ENCODE results near the gene ZNF385B.

The ZNF385B gene

GRCh38 chr2:179715871-179716270, 145.5 kb downstream of the ZNF385B start:
- TF ChIP-seq CTCF (IDR thresholded peaks at IDR 0.05; ENCODE audit: low read depth, low read length): no peak
- no peak for DNase-seq

GRCh38 chr2:179715196-179715595, 146.2 kb downstream of the ZNF385B start:
- no peak for TF ChIP-seq CTCF (IDR thresholded peaks at IDR 0.05; ENCODE audit: low read depth, low read length)
- Histone ChIP-seq H3K27ac (no peak overlapping the region), H3K36me3 (no peaks in the 10 kb centered on the region), H3K9me3 (ENCODE audit: severe bottlenecking) (no peaks in the 10 kb centered on the region), H3K27me3 (ENCODE audit: insufficient read depth, low read depth, severe bottlenecking) (no peaks in the 10 kb centered on the region), H3K4me3 (ENCODE audit: low read depth, low read length) (no peak overlapping the region)
- DNase-seq: no peak

More at GRCh38 chr2:179715871-179716270, 145.5 kb downstream of the ZNF385B start:
- Histone ChIP-seq H3K36me3 (no peaks in the 10 kb centered on the region), H3K27ac (no peak overlapping the region), H3K27me3 (ENCODE audit: insufficient read depth, low read depth, severe bottlenecking) (no peaks in the 10 kb centered on the region), H3K9me3 (ENCODE audit: severe bottlenecking) (no peaks in the 10 kb centered on the region), H3K4me3 (ENCODE audit: low read depth, low read length) (no peak overlapping the region)

GRCh38 chr2:179712825-179713224, 148.6 kb downstream of the ZNF385B start:
- no peak for TF ChIP-seq CTCF (IDR thresholded peaks at IDR 0.05; ENCODE audit: low read depth, low read length)
- no peaks in the 10 kb centered on the region for H3K9me3 ChIP-seq (ENCODE audit: severe bottlenecking)
- H3K27ac ChIP-seq: no peak overlapping the region
- DNase-seq: no peak
- no peaks in the 10 kb centered on the region for H3K27me3 ChIP-seq (ENCODE audit: insufficient read depth, low read depth, severe bottlenecking)
- no peaks in the 10 kb centered on the region for H3K36me3 ChIP-seq
- H3K4me3 ChIP-seq (ENCODE audit: low read depth, low read length): no peak overlapping the region

GRCh38 chr2:179711375-179711774, 150.0 kb downstream of the ZNF385B start:
- Histone ChIP-seq H3K27ac (no peak overlapping the region), H3K4me3 (ENCODE audit: low read depth, low read length) (no peak overlapping the region), H3K27me3 (ENCODE audit: insufficient read depth, low read depth, severe bottlenecking) (no peaks in the 10 kb centered on the region), H3K9me3 (ENCODE audit: severe bottlenecking) (no peaks in the 10 kb centered on the region), H3K36me3 (no peaks in the 10 kb centered on the region)
- no peak for DNase-seq
- no peak for TF ChIP-seq CTCF (IDR thresholded peaks at IDR 0.05; ENCODE audit: low read depth, low read length)

- Histone ChIP-seq H3K4me3 (ENCODE audit: low read depth, low read length) (no peak overlapping the region), H3K9me3 (ENCODE audit: severe bottlenecking) (no peaks in the 10 kb centered on the region), H3K36me3 (no peaks in the 10 kb centered on the region), H3K27ac (no peak overlapping the region), H3K27me3 (ENCODE audit: insufficient read depth, low read depth, severe bottlenecking) (no peaks in the 10 kb centered on the region)
- TF ChIP-seq CTCF (IDR thresholded peaks at IDR 0.05; ENCODE audit: low read depth, low read length): no peak
- no peak for DNase-seq
These were observed 157.7 kb downstream of the ZNF385B start for GRCh38 chr2:179703702-179704101.

GRCh38 chr2:179702912-179703311, 158.5 kb downstream of the ZNF385B start:
- no peaks in the 10 kb centered on the region for H3K36me3 ChIP-seq
- TF ChIP-seq CTCF (IDR thresholded peaks at IDR 0.05; ENCODE audit: low read depth, low read length): no peak
- H3K27ac ChIP-seq: no peak overlapping the region
- DNase-seq: no peak
- H3K9me3 ChIP-seq (ENCODE audit: severe bottlenecking): no peaks in the 10 kb centered on the region
- no peaks in the 10 kb centered on the region for H3K27me3 ChIP-seq (ENCODE audit: insufficient read depth, low read depth, severe bottlenecking)
- H3K4me3 ChIP-seq (ENCODE audit: low read depth, low read length): no peak overlapping the region

All from WERI-Rb-1 (cell line).